Measurements from ENCODE around the gene TENT4B. TPM values are rescaled to one million over a fixed set of nuclear protein-coding genes. Genes with fewer than 3 reads are reported as not detected.
"Not testable (repeated sequence)": the region's sequence is repeated elsewhere in the genome, so short reads cannot be mapped to it uniquely, and the experiment has no call there.

TENT4B gene
- total RNA-seq, 3 donors from 2014 or later = 13.4 to 16.4 (median 13.6) TPM

DNA sequence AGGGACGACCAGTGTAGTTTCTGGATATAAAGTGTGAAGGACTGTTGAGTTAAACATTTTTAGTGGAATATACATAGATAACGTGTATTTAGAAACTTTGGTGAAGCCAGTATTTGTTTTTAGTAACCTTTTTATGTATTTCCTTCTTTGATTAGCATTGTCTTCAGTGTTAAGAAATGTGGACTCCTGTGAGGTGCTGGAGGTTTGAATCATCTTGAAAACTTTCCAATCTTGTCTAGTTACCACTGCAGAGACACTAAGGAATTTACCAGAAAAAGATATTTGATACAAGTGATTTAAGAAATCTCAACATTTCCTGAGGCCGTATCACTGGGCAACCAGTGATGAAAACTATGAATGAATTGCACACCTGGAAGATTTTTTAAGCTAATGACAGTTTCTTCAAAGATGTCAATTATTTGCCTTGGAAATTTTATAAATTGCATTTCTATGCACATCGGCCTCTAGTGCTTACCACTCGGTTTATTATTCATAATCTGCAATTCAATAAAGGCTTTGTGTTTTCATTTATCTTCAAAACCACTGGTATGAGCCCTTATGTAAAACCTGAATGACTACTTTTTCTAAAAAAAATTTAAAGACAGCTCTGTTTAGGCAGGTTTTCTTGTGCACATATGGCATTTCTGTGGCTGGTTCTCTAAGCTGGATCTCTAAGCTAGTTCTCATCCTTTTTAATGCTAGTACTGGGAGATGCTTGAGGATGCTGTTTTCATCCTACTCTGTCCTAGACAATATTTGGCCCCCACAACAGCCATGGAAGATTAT lies 81.9 kb downstream of the TENT4B start:
- no peaks in the 10 kb centered on the region for H3K27me3 ChIP-seq
- H3K4me1 ChIP-seq = no peaks in the 10 kb centered on the region
- no peaks in the 10 kb centered on the region for H3K9me3 ChIP-seq
- no peak overlapping the region for H3K4me3 ChIP-seq
- H3K36me3 ChIP-seq = no peaks in the 10 kb centered on the region
- no peak for DNase-seq (ENCODE audit: low spot score in 2 of 2)
- TF ChIP-seq POLR2A (IDR thresholded peaks at IDR 0.05) = no peak
- TF ChIP-seq POLR2AphosphoS5 (IDR thresholded peaks at IDR 0.05) = no peak
- TF ChIP-seq, protein P1, sequence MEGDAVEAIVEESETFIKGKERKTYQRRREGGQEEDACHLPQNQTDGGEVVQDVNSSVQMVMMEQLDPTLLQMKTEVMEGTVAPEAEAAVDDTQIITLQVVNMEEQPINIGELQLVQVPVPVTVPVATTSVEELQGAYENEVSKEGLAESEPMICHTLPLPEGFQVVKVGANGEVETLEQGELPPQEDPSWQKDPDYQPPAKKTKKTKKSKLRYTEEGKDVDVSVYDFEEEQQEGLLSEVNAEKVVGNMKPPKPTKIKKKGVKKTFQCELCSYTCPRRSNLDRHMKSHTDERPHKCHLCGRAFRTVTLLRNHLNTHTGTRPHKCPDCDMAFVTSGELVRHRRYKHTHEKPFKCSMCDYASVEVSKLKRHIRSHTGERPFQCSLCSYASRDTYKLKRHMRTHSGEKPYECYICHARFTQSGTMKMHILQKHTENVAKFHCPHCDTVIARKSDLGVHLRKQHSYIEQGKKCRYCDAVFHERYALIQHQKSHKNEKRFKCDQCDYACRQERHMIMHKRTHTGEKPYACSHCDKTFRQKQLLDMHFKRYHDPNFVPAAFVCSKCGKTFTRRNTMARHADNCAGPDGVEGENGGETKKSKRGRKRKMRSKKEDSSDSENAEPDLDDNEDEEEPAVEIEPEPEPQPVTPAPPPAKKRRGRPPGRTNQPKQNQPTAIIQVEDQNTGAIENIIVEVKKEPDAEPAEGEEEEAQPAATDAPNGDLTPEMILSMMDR (IDR thresholded peaks at IDR 0.05) = no peak
- H3K27ac ChIP-seq = no peak overlapping the region
- intact Hi-C loops (cut with DNase I; ENCODE audit: low total_unique reads) = no loop called here

DNA sequence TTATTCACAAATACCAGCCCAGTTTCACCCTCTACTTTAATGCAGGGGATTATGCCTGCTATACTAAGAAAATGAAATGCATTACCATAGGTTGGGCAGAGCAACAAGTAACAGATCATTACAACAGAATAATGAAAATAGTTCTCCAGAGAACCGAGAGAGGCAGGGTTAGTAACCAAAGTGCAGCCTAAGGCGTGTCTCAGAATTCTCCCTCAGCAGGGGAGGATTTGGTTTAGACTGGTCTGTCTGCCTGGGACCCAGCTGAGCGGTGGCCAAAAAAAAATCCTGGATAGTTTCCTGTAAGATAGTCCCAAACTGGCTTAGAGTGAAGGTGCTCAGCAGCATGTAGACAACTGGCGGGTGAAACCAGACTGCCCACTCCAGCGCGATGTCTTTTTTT lies 82.5 kb downstream of the TENT4B start:
- no peak for TF ChIP-seq POLR2AphosphoS5 (IDR thresholded peaks at IDR 0.05)
- TF ChIP-seq, protein P1 (IDR thresholded peaks at IDR 0.05) = no peak
- TF ChIP-seq POLR2A (IDR thresholded peaks at IDR 0.05) = no peak
- H3K4me3 ChIP-seq = no peak overlapping the region
- H3K4me1 ChIP-seq = no peaks in the 10 kb centered on the region
- H3K9me3 ChIP-seq = no peaks in the 10 kb centered on the region
- intact Hi-C loops (cut with DNase I; ENCODE audit: low total_unique reads) = no loop called here
- no peak for DNase-seq (ENCODE audit: low spot score in 2 of 2)
- H3K36me3 ChIP-seq = no peaks in the 10 kb centered on the region
- no peak overlapping the region for H3K27ac ChIP-seq
- no peaks in the 10 kb centered on the region for H3K27me3 ChIP-seq

DNA sequence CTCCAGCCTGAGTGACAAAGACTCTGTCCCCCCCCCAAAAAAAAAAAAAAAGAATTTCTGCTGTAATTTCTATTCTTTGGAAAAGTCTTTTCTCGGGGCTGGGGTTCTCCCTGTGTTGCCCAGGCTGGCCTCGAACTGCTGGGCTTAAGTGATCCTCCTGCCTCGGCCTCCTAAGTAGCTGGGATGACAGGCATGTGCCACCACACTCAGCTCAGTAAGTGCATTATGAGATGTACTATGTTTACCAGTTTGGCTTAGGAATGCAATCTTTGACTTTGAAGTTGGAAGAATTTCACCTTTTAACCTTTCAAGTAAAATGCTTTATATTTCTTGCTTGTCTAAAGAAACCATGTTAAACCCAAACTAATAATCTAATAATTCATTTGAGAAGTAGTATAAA lies 85.2 kb downstream of the TENT4B start:
- H3K4me1 ChIP-seq = no peaks in the 10 kb centered on the region
- no peak overlapping the region for H3K4me3 ChIP-seq
- H3K9me3 ChIP-seq = no peaks in the 10 kb centered on the region
- H3K27ac ChIP-seq = no peak overlapping the region
- H3K27me3 ChIP-seq = no peaks in the 10 kb centered on the region
- no peaks in the 10 kb centered on the region for H3K36me3 ChIP-seq
- no peak for TF ChIP-seq POLR2A (IDR thresholded peaks at IDR 0.05)
- TF ChIP-seq, protein P1 (IDR thresholded peaks at IDR 0.05) = no peak
- no peak for TF ChIP-seq POLR2AphosphoS5 (IDR thresholded peaks at IDR 0.05)
- intact Hi-C loops (cut with DNase I; ENCODE audit: low total_unique reads) = no loop called here
- DNase-seq (ENCODE audit: low spot score in 2 of 2) = no peak

DNA sequence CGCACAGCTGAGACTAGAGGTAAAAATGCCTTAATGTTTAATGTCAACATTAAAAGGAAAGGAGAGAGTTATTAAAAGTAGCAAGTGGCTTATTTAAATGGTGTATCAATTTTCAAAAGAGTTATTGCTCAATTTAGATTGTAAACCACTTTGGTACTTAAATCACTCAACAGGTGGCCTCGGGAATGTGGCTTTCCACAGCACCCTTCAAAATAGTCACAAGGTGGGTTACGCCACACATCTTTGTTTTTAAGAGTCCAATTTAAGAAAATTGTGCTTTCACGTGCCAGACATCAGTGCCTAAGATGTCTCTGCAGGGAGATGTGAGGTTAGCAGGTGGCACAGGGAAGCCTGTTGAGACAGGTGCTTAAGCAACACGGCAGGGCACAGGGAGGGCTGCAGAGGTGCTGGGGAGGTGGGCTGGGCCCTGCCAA lies 85.8 kb downstream of the TENT4B start:
- H3K4me1 ChIP-seq = no peaks in the 10 kb centered on the region
- TF ChIP-seq, protein P1 (IDR thresholded peaks at IDR 0.05) = no peak
- no peak for TF ChIP-seq POLR2A (IDR thresholded peaks at IDR 0.05)
- TF ChIP-seq POLR2AphosphoS5 (IDR thresholded peaks at IDR 0.05) = no peak
- intact Hi-C loops (cut with DNase I; ENCODE audit: low total_unique reads) = no loop called here
- H3K36me3 ChIP-seq = no peaks in the 10 kb centered on the region
- DNase-seq (ENCODE audit: low spot score in 2 of 2) = no peak
- no peaks in the 10 kb centered on the region for H3K27me3 ChIP-seq
- no peak overlapping the region for H3K27ac ChIP-seq
- no peaks in the 10 kb centered on the region for H3K9me3 ChIP-seq
- no peak overlapping the region for H3K4me3 ChIP-seq

DNA sequence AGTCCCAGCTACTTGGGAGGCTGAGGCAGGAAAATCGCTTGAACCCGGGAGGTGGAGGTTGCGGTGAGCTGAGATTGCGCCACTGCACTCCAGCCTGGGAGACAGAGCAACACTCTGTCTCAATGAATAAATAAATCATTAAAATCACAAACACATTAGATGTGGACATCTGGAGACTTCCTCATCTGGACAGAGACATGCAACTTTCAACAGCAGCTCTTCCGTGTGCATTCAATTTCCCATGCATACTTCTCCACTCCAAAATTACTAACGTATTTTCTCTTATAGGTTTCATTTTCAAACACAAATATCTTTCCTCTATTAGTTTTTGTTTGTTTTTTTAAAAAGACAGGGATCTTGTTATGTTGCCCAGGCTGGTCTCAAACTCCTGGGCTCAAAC lies 89.9 kb downstream of the TENT4B start:
- H3K36me3 ChIP-seq; H3K4me3 ChIP-seq; H3K27ac ChIP-seq; H3K27me3 ChIP-seq; intact Hi-C loops (cut with DNase I; ENCODE audit: low total_unique reads); H3K4me1 ChIP-seq; DNase-seq (ENCODE audit: low spot score in 2 of 2); H3K9me3 ChIP-seq: not testable (repeated sequence)

All from breast epithelium (tissue), 4 donors.